Endothelial cell of umbilical vein (primary cell): ENCODE results near the gene DOLPP1. TPM values are rescaled to one million over a fixed set of nuclear protein-coding genes. Genes with fewer than 3 reads are reported as not detected.

Experiments
- BruUV-seq: library from RNA; stranded (reverse); fragments of 400-500 nt; replicated peaks from 2 replicates; lab custom pipeline; 2021; lab: Mats Ljungman, UMichigan
- CTCF ChIA-PET: fragments of 300-600, 350-600 bp; sonication (Branson Sonifier 250); formaldehyde crosslinking; loops from one replicate; lab custom pipeline; 2021; ENCODE audit warnings: antibody characterized with exemption, inconsistent platforms; lab: Charles Lee
- POLR2A ChIA-PET: fragments of 300-600, 350-600 bp; sonication (Branson Sonifier 250); formaldehyde crosslinking; loops from one replicate; lab custom pipeline; 2021; ENCODE audit warnings: antibody characterized with exemption, inconsistent platforms; lab: Charles Lee
- DNase-seq: peaks from one replicate; pipeline ENCODE4 v3.0.0-alpha.2; 2011; ENCODE audit warnings: low read depth, low spot score
- FAIRE-seq: peaks from 2 replicates; lab custom pipeline; 2011; peaks lifted over from hg19 to GRCh38; lab: Jason Lieb, UNC
- H2AFZ ChIP-seq: 2 replicates; pipeline ENCODE4 v1.6.0; 2012; ENCODE audit warnings: low read depth, low read length, control low read depth, inconsistent platforms
- H3K27ac ChIP-seq: 2 replicates; pipeline ENCODE4 v1.5.1; 2011; ENCODE audit warnings: low read depth, mild to moderate bottlenecking, control low read depth, low read length, moderate library complexity; ENCODE audit not compliant: insufficient read depth
- H3K27me3 ChIP-seq, 2 experiments: 2 replicates each; pipeline versions ENCODE4 v1.6.0 to v1.6.1; 2011; ENCODE audit warnings: low read length in 2 of 2, mixed read lengths in 1 of 2; ENCODE audit not compliant: control insufficient read depth in 2 of 2, insufficient read depth in 2 of 2
- H3K36me3 ChIP-seq, 2 experiments: 2 replicates in 1 of 2; 3 replicates in 1 of 2; pipeline ENCODE4 v1.5.1; 2011; ENCODE audit warnings: low read length in 2 of 2, mild to moderate bottlenecking in 1 of 2, moderate library complexity in 1 of 2; ENCODE audit not compliant: control insufficient read depth in 2 of 2, insufficient read depth in 2 of 2; ENCODE audit errors: extremely low read depth in 1 of 2
- H3K4me1 ChIP-seq: 3 replicates; pipeline ENCODE4 v1.5.1; 2011; ENCODE audit warnings: mild to moderate bottlenecking, low read length; ENCODE audit not compliant: control insufficient read depth, insufficient read depth; ENCODE audit errors: extremely low read depth
- H3K4me2 ChIP-seq: 2 replicates; pipeline ENCODE4 v1.6.1; 2011; ENCODE audit warnings: low read length, control low read depth, mixed read lengths; ENCODE audit not compliant: insufficient read depth
- H3K4me3 ChIP-seq, 3 experiments: fragments of 200-600 bp in 1 of 3; sonication (generic), shearing (Covaris generic) in 1 of 3; replicated peaks in 1 of 3; 2 replicates each; pipeline ENCODE4 v1.5.1; 2011 to 2016; ENCODE audit warnings: control low read depth in 3 of 3, low read length in 3 of 3, mild to moderate bottlenecking in 2 of 3, inconsistent platforms in 1 of 3, low read depth in 1 of 3, moderate library complexity in 1 of 3; ENCODE audit not compliant: insufficient read depth in 1 of 3
- H3K79me2 ChIP-seq: 2 replicates; pipeline ENCODE4 v1.6.0; 2012; ENCODE audit warnings: low read length, inconsistent platforms; ENCODE audit not compliant: control insufficient read depth, insufficient read depth
- H3K9ac ChIP-seq: replicated peaks from 2 replicates; pipeline ENCODE3; 2011; ENCODE audit warnings: low read length, control low read depth; ENCODE audit not compliant: insufficient read depth; ENCODE audit errors: extremely low read depth
- H3K9me1 ChIP-seq: replicated peaks from 3 replicates; pipeline ENCODE4 v1.6.0; 2011; ENCODE audit warnings: mild to moderate bottlenecking, low read length; ENCODE audit not compliant: control insufficient read depth, insufficient read depth; ENCODE audit errors: extremely low read depth
- H3K9me3 ChIP-seq: replicated peaks from 2 replicates; pipeline ENCODE4 v1.5.1; 2012; ENCODE audit warnings: low read length, inconsistent platforms; ENCODE audit not compliant: control insufficient read depth, insufficient read depth
- H4K20me1 ChIP-seq: replicated peaks from 2 replicates; pipeline ENCODE3; 2011; ENCODE audit warnings: mild to moderate bottlenecking, low read length; ENCODE audit not compliant: control insufficient read depth, insufficient read depth; ENCODE audit errors: extremely low read depth
- CTCF ChIP-seq, 2 donors: IDR thresholded peaks; 1 replicate in 1 of 2; 2 replicates in 1 of 2; pipeline ENCODE4 v1.5.1; 2011; ENCODE audit warnings: low read length in 2 of 2, mild to moderate bottlenecking in 2 of 2, moderate library complexity in 2 of 2, control low read depth in 1 of 2, inconsistent platforms in 1 of 2, low read depth in 1 of 2; ENCODE audit not compliant: insufficient read depth in 1 of 2; ENCODE audit errors: extremely low read depth in 1 of 2
- EZH2 ChIP-seq: IDR thresholded peaks from 2 replicates; pipeline ENCODE4 v1.6.1; 2012; ENCODE audit warnings: borderline replicate concordance, low read depth, mild to moderate bottlenecking, moderate library complexity, low read length, inconsistent platforms; ENCODE audit not compliant: severe bottlenecking
- FOS ChIP-seq: IDR thresholded peaks from 2 replicates; pipeline ENCODE4 v1.6.1; 2011; ENCODE audit warnings: mild to moderate bottlenecking, low read length, moderate library complexity, borderline replicate concordance; ENCODE audit not compliant: insufficient read depth
- GATA2 ChIP-seq: IDR thresholded peaks from 2 replicates; pipeline ENCODE4 v1.7.0; 2011; ENCODE audit warnings: low read depth, mild to moderate bottlenecking, moderate library complexity, mixed read lengths, low read length; ENCODE audit not compliant: insufficient read length, insufficient read depth
- JUN ChIP-seq: IDR thresholded peaks from 2 replicates; pipeline ENCODE4 v1.6.1; 2011; ENCODE audit warnings: borderline replicate concordance, low read depth; ENCODE audit not compliant: insufficient read length, insufficient read depth
- MAX ChIP-seq: IDR thresholded peaks from 2 replicates; pipeline ENCODE4 v1.6.1; 2011; ENCODE audit not compliant: insufficient read depth, insufficient read length
- MYC ChIP-seq: IDR thresholded peaks from one replicate; pipeline ENCODE4 v1.6.1; 2011; ENCODE audit warnings: mild to moderate bottlenecking, low read depth, low read length
- POLR2A ChIP-seq: IDR thresholded peaks from 2 replicates; pipeline ENCODE4 v1.6.1; 2012; ENCODE audit warnings: low read depth, mild to moderate bottlenecking, control low read depth, low read length
- POLR2AphosphoS5 ChIP-seq: IDR thresholded peaks from 2 replicates; pipeline ENCODE4 v1.6.1; 2012; ENCODE audit warnings: low read depth, mild to moderate bottlenecking, control low read depth, low read length, moderate library complexity; ENCODE audit not compliant: insufficient read depth
- dilution Hi-C: fragments of 300-500 bp; cut with MboI; formaldehyde crosslinking; loops from one replicate; pipeline ENCODE4 v1.15.0; 2019; ENCODE audit warnings: low sequenced_read_pairs; ENCODE audit not compliant: extremely low pct_ligation_motif_present
- intact Hi-C: fragments of 100-400 bp; cut with micrococcal nuclease; formaldehyde crosslinking; loops from one replicate; pipeline ENCODE4 v1.10.0; 2022
- polyA plus RNA-seq, 4 experiments: library from polyadenylated mRNA; depleted of rRNA in 3 of 4; stranded (reverse) in 3 of 4; unstranded in 1 of 4; fragments of >200 nt; gene quantifications; 2 replicates each; pipeline versions ENCODE4 v1.2.1 to v1.2.3, GENCODE V29; 2011 to 2012; ENCODE audit warnings: missing spikeins in 1 of 4
- total RNA-seq: library from RNA; stranded (reverse); gene quantifications from 2 replicates; pipeline ENCODE4 v1.2.3, GENCODE V29; 2021

Gene DOLPP1
- total and polyA plus RNA-seq, 2 donors (not counting 3 experiments of a cell fraction or from before 2014, with no cell fraction given), result 17.7 to 28.3 TPM

DNA sequence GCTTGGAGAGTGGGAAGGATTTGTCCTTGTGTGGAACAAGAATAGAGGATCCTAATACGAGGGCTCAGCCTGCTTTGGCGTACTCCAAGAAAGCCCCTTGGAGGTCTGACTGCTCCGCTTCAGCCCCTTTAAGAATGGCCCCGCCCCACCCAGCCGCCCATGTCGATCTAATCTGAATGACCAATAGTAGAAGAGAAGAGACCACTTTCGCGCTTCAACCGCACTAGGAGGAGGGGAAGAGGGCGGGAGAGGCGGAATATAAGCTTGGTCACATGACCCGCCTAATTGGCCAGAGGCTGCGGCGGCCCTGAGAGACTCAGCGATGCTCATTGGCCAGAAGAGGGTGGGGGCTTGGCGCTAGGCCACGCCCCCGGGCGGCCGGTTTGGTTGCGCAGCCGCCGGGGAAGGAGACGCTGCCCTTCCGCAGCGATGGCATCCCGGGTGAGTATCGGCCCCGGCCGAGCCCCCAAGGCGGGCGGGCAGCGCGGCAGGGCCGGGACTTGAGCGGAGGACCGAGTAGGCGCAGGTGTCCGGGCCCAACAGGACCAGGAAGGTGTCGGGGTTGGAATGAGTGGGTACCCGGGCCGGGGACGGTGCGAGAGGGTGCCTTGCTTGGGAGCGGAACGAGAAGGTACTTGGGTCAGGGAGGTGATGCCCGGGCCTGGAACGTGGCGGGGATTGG is 44.5 kb upstream of the DOLPP1 start, which contains the start of gene MIGA2:
Gene MIGA2, plus strand, starts transcription at position 386 of the 682 bp plus-strand sequence. CDS start 3,969 bp downstream, outside the sequence.
- H3K9me3 ChIP-seq, result no peaks in the 10 kb centered on the region
- H3K9ac ChIP-seq, result peak within 1 kb of the TSS; percentile 49
- intact Hi-C loops (loop anchor here (1.0 to 5.0 kb wide), 3 partner anchors 8 to 531 kb away; partner anchors contain the start of genes DOLPP1 and SH3GLB2), dilution Hi-C loops (no loop called here)
- H3K36me3 ChIP-seq, result peaks cover 0 to 4% of the 10 kb centered on the region in 2 experiments
- CTCF ChIA-PET, result interaction anchor here (0.7 to 1.5 kb wide), 4 partner anchors 8 to 218 kb away, joined by 3 to 5 read pairs (median 4); partner anchors contain the start of genes ENDOG and SH3GLB2
- peak within 1 kb of the TSS; percentile 82 for H3K4me2 ChIP-seq
- no peaks in the 10 kb centered on the region for H4K20me1 ChIP-seq
- H3K27me3 ChIP-seq, result no peaks in the 10 kb centered on the region
- no peak within 1 kb of the TSS for H3K27ac ChIP-seq
- BruUV-seq, result no TSS peak
- peak; percentile 99 for FAIRE-seq
- TF ChIP-seq CTCF (IDR thresholded peaks at IDR 0.05; ENCODE audit: extremely low read depth in 1 of 2, insufficient read depth in 1 of 2, low read depth in 1 of 2, low read length in 2 of 2) (no peak), MAX (peak; percentile 74), EZH2 (no peak), POLR2AphosphoS5 (peak; percentile 94), MYC (no peak), FOS (no peak), POLR2A (peak; percentile 93), JUN (no peak), GATA2 (no peak)
- peak within 1 kb of the TSS; percentile 68 to 98 (median 73) for H3K4me3 ChIP-seq
- H3K4me1 ChIP-seq, result peaks cover 11% of the 10 kb centered on the region
- POLR2A ChIA-PET, result no interaction called here
- DNase-seq, result peak; percentile 99
- H3K79me2 ChIP-seq, result peaks cover 12% of the 10 kb centered on the region
- H2AFZ ChIP-seq, result peak within 1 kb of the TSS; percentile 99
- no peaks in the 10 kb centered on the region for H3K9me1 ChIP-seq
